MCF 10A (cell line): Measurements from ENCODE around the gene TMEM163. TPM values are rescaled to one million over a fixed set of nuclear protein-coding genes. Genes with fewer than 3 reads are reported as not detected.

Source experiments
- BruUV-seq: library from RNA; stranded (reverse); fragments of 400-500 nt; replicated peaks from 2 replicates; lab custom pipeline; 2021; lab: Mats Ljungman, UMichigan
- CTCF ChIA-PET: fragments of 300-600 bp; sonication (Branson Sonifier 250); formaldehyde crosslinking; extraction: SDS; loops from one replicate; lab custom pipeline; 2021; ENCODE audit warnings: antibody characterized with exemption, inconsistent platforms; lab: Yijun Ruan, JAX
- POLR2A ChIA-PET: fragments of 300-600, 350-650 bp; sonication (Branson Sonifier 250); formaldehyde crosslinking; extraction: SDS; loops from one replicate; lab custom pipeline; 2020; ENCODE audit warnings: antibody characterized with exemption, inconsistent platforms; lab: Yijun Ruan, JAX
- DNase-seq: peaks from one replicate; pipeline ENCODE4 v3.0.0-alpha.2; 2018; ENCODE audit not compliant: unreplicated experiment
- H3K27ac Mint-ChIP-seq: one replicate; pipeline ENCODE4 v1.8.0; 2022; ENCODE audit warnings: mild to moderate bottlenecking, low read depth, mixed read lengths; ENCODE audit not compliant: unreplicated experiment
- H3K27me3 Mint-ChIP-seq: one replicate; pipeline ENCODE4 v1.8.0; 2022; ENCODE audit warnings: mixed read lengths; ENCODE audit not compliant: insufficient read depth, unreplicated experiment
- H3K36me3 Mint-ChIP-seq: one replicate; pipeline ENCODE4 v1.8.0; 2022; ENCODE audit warnings: mild to moderate bottlenecking, moderate library complexity, mixed read lengths; ENCODE audit not compliant: insufficient read depth, unreplicated experiment
- H3K4me1 Mint-ChIP-seq: one replicate; pipeline ENCODE4 v1.8.0; 2022; ENCODE audit warnings: mixed read lengths; ENCODE audit not compliant: insufficient read depth, unreplicated experiment
- H3K4me3 Mint-ChIP-seq: one replicate; pipeline ENCODE4 v1.8.0; 2022; ENCODE audit warnings: mild to moderate bottlenecking, moderate library complexity, mixed read lengths; ENCODE audit not compliant: unreplicated experiment
- H3K9me3 Mint-ChIP-seq: one replicate; pipeline ENCODE4 v1.8.0; 2022; ENCODE audit warnings: mixed read lengths; ENCODE audit not compliant: unreplicated experiment
- intact Hi-C: fragments of 100-400 bp; cut with micrococcal nuclease; formaldehyde crosslinking; loops from 2 replicates; pipeline ENCODE4 v1.14.1; 2022
- total RNA-seq: library from RNA; stranded (reverse); gene quantifications from 2 replicates; pipeline ENCODE4 v1.2.3, GENCODE V29; 2022
- TF ChIP-seq, protein P1 (sequence below): fragments of 200-600 bp; IDR thresholded peaks from one replicate; pipeline ENCODE4 v1.8.0; 2022; ENCODE audit warnings: antibody characterized with exemption, mild to moderate bottlenecking; ENCODE audit not compliant: unreplicated experiment

Gene TMEM163
- total RNA-seq, 1 experiment from 2014 or later = not detected

DNA sequence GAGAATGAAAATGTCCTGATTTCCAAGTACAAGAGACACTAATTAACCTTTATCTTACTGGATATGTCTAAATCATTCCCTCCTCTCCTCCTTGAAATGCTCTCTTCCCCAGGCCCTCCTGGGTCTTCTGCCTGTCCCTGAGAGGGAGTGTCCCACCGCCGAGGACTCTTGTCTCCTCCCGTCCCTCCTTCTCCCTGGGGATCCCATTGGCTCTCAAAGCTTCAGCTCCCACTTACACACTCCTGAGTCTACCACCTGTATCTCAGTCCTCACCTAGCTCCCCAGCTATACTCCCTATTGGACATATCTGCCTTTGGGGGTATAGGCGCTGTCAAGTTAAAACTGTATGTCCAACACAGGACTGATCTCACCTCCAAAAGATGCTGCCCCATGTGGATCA, 116.1 kb downstream of the TMEM163 start:
- Mint-ChIP-seq H3K36me3 (no peaks in the 10 kb centered on the region), H3K27me3 (no peaks in the 10 kb centered on the region), H3K4me1 (no peaks in the 10 kb centered on the region), H3K9me3 (peaks cover 44% of the 10 kb centered on the region), H3K27ac (no peak overlapping the region), H3K4me3 (no peak overlapping the region)
- POLR2A ChIA-PET = no interaction called here
- CTCF ChIA-PET = no interaction called here
- no TSS peak for BruUV-seq
- TF ChIP-seq, protein P1, sequence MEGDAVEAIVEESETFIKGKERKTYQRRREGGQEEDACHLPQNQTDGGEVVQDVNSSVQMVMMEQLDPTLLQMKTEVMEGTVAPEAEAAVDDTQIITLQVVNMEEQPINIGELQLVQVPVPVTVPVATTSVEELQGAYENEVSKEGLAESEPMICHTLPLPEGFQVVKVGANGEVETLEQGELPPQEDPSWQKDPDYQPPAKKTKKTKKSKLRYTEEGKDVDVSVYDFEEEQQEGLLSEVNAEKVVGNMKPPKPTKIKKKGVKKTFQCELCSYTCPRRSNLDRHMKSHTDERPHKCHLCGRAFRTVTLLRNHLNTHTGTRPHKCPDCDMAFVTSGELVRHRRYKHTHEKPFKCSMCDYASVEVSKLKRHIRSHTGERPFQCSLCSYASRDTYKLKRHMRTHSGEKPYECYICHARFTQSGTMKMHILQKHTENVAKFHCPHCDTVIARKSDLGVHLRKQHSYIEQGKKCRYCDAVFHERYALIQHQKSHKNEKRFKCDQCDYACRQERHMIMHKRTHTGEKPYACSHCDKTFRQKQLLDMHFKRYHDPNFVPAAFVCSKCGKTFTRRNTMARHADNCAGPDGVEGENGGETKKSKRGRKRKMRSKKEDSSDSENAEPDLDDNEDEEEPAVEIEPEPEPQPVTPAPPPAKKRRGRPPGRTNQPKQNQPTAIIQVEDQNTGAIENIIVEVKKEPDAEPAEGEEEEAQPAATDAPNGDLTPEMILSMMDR = no peak
- DNase-seq = no peak
- intact Hi-C loops = no loop called here

DNA sequence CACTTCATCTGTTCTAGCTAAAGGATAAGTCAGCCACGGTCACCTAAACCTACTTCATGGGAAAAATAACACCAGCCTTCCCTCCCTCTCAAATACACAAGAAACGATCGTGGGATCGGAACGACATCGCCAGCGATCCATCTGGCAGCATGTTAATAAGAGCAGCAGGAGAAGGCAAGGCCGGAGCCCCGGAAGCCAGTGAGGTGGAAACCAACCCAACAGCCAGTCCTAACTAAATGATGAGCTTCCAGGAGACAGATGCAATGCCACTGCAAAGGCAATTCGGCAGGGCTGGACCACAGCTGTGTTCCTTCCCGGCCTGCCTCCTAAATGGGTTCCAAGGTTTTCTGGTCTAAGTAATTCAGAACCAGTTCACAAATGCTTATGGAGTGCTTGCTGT, 117.5 kb downstream of the TMEM163 start:
- Mint-ChIP-seq H3K36me3 (no peaks in the 10 kb centered on the region), H3K4me3 (no peak overlapping the region), H3K4me1 (no peaks in the 10 kb centered on the region), H3K27me3 (no peaks in the 10 kb centered on the region), H3K9me3 (peaks cover 39% of the 10 kb centered on the region), H3K27ac (no peak overlapping the region)
- POLR2A ChIA-PET = no interaction called here
- CTCF ChIA-PET = interaction anchor here (0.6 to 1.0 kb wide), 3 partner anchors 14 to 244 kb away, joined by 3 read pairs; no protein-coding TSS in a partner anchor
- no peak for DNase-seq
- TF ChIP-seq, protein P1 = no peak
- BruUV-seq = no TSS peak
- intact Hi-C loops = no loop called here

GRCh38 chr2:134600208-134600607, 118.6 kb downstream of the TMEM163 start:
- H3K4me3 Mint-ChIP-seq = no peak overlapping the region
- CTCF ChIA-PET = interaction anchor here (1.0 kb wide), 1 partner anchor 15 kb away, joined by 3 read pairs; no protein-coding TSS in a partner anchor
- TF ChIP-seq, protein P1 = no peak
- no peaks in the 10 kb centered on the region for H3K4me1 Mint-ChIP-seq
- no peaks in the 10 kb centered on the region for H3K36me3 Mint-ChIP-seq
- no peak for DNase-seq
- no TSS peak for BruUV-seq
- intact Hi-C loops = no loop called here
- H3K27me3 Mint-ChIP-seq = no peaks in the 10 kb centered on the region
- H3K27ac Mint-ChIP-seq = no peak overlapping the region
- POLR2A ChIA-PET = no interaction called here
- peaks cover 37% of the 10 kb centered on the region for H3K9me3 Mint-ChIP-seq

GRCh38 chr2:134599236-134599635, 119.6 kb downstream of the TMEM163 start:
- Mint-ChIP-seq H3K36me3 (no peaks in the 10 kb centered on the region), H3K27me3 (no peaks in the 10 kb centered on the region), H3K4me3 (no peak overlapping the region), H3K27ac (no peak overlapping the region), H3K9me3 (peaks cover 33% of the 10 kb centered on the region), H3K4me1 (no peaks in the 10 kb centered on the region)
- BruUV-seq = no TSS peak
- no peak for DNase-seq
- intact Hi-C loops = no loop called here
- TF ChIP-seq, protein P1 = no peak
- ChIA-PET POLR2A (no interaction called here), CTCF (interaction anchor here (0.7 to 0.9 kb wide), 2 partner anchors 13 to 63 kb away, joined by 3 to 4 read pairs; no protein-coding TSS in a partner anchor)
